GM19452 (cell line): ENCODE results near the gene CAPN11.

Source experiments
- ATAC-seq: cut with Tn5 transposase; IDR thresholded peaks from one replicate; pipeline ENCODE4 v1.9.1; 2021; ENCODE audit not compliant: unreplicated experiment

Gene CAPN11

GRCh38 chr6:44152533-44152932, 6.1 kb upstream of the CAPN11 start:
- no peak for ATAC-seq

- no peak for ATAC-seq
These were observed 4.6 kb upstream of the CAPN11 start for GRCh38 chr6:44154067-44154466.

- no peak for ATAC-seq
These were observed 2.0 kb upstream of the CAPN11 start for GRCh38 chr6:44156494-44157151.

- ATAC-seq = no peak
These were observed 1.5 kb upstream of the CAPN11 start for GRCh38 chr6:44157152-44157521.

- ATAC-seq = no peak
These were observed 3.3 kb downstream of the CAPN11 start for GRCh38 chr6:44161997-44162338.

- no peak for ATAC-seq
These were observed 4.4 kb downstream of the CAPN11 start for GRCh38 chr6:44162876-44163625.

GRCh38 chr6:44166116-44166515, 7.5 kb downstream of the CAPN11 start:
- no peak for ATAC-seq

- no peak for ATAC-seq
These were observed 8.1 kb downstream of the CAPN11 start for GRCh38 chr6:44166591-44167184.

- no peak for ATAC-seq
These were observed 8.9 kb downstream of the CAPN11 start for GRCh38 chr6:44167567-44167966.

- ATAC-seq = no peak
These were observed 10.5 kb downstream of the CAPN11 start for GRCh38 chr6:44169154-44169553.

- no peak for ATAC-seq
These were observed 11.4 kb downstream of the CAPN11 start for GRCh38 chr6:44169886-44170570.

GRCh38 chr6:44171899-44172546, 13.4 kb downstream of the CAPN11 start:
- no peak for ATAC-seq

- peak; percentile 78 for ATAC-seq
These were observed 14.3 kb downstream of the CAPN11 start for GRCh38 chr6:44172731-44173500.

- no peak for ATAC-seq
These were observed 17.6 kb downstream of the CAPN11 start for GRCh38 chr6:44176130-44176761.

GRCh38 chr6:44176762-44177509, 18.3 kb downstream of the CAPN11 start:
- peak; percentile 55 for ATAC-seq

- no peak for ATAC-seq
These were observed 19.2 kb downstream of the CAPN11 start for GRCh38 chr6:44177691-44178423.

- ATAC-seq = no peak
These were observed 19.9 kb downstream of the CAPN11 start for GRCh38 chr6:44178424-44179071.

GRCh38 chr6:44179072-44179536, 20.5 kb downstream of the CAPN11 start:
- ATAC-seq = no peak
